WI38 (cell line): ENCODE measurements around the gene AVEN.

Source experiments
- H3K4me3 ChIP-seq: 2 replicates; pipeline ENCODE4 v1.5.1; 2011; ENCODE audit warnings: low read depth, mild to moderate bottlenecking, control low read depth, low read length
- TF ChIP-seq, protein P1 (sequence below): IDR thresholded peaks from 2 replicates; pipeline ENCODE4 v1.5.1; 2012; ENCODE audit warnings: low read depth, mild to moderate bottlenecking, control low read depth, low read length

Gene AVEN

DNA sequence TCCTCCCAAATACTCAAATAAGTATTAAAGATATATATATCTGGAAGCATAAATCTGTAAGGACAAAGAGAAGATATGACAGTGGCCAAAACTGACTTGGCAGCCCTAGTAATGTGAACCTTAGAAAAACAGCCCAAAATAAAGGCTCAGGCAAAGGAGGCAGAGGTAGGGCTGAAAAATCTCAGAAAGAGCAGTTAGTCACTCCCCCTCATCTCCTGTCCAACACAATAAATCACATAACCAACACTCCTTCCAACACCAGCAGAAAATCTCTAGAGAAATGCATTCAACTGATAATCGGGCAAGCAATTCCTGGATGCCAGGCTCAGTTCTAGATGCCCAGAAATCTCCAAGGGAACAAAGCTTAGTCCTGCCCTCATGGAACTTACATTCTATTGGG, 92.9 kb downstream of the AVEN start:
- TF ChIP-seq, protein P1, sequence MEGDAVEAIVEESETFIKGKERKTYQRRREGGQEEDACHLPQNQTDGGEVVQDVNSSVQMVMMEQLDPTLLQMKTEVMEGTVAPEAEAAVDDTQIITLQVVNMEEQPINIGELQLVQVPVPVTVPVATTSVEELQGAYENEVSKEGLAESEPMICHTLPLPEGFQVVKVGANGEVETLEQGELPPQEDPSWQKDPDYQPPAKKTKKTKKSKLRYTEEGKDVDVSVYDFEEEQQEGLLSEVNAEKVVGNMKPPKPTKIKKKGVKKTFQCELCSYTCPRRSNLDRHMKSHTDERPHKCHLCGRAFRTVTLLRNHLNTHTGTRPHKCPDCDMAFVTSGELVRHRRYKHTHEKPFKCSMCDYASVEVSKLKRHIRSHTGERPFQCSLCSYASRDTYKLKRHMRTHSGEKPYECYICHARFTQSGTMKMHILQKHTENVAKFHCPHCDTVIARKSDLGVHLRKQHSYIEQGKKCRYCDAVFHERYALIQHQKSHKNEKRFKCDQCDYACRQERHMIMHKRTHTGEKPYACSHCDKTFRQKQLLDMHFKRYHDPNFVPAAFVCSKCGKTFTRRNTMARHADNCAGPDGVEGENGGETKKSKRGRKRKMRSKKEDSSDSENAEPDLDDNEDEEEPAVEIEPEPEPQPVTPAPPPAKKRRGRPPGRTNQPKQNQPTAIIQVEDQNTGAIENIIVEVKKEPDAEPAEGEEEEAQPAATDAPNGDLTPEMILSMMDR: no peak
- no peak overlapping the region for H3K4me3 ChIP-seq

DNA sequence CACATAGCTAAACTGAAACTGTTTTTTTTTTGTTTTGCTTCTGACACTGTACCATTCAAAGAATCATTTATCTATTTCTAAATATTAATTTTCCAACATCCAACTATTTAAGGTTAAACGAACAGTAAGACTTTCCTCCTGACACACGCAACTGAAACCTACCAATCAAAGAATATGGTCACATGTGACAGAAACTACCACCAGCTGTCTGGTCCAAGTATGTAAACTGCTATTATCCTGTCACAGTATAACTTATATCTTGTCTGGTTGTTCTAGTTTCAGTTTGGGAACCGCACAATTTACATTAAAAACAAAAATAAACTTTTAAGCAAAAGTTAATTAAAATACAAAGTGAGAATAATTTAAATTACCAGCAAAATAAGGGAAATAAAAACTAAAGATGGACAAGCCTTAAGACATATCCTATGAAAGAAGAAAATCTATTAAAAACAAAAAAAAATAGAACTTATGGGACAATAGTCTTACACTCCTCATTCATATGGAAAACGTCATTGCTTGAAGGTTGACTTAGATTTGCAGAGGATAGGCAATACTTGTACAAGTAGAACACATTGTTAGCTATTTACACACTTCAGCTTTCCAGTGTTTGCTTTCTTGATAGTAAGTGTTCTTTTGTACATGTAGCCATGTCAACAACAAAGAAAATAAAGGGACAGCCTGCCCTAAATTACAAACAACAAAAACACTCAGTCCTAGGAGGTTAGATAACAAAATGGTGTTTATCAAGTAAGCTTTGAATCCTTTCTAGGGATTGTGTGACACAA, 97.5 kb downstream of the AVEN start:
- H3K4me3 ChIP-seq: no peak overlapping the region
- TF ChIP-seq, protein P1: no peak

DNA sequence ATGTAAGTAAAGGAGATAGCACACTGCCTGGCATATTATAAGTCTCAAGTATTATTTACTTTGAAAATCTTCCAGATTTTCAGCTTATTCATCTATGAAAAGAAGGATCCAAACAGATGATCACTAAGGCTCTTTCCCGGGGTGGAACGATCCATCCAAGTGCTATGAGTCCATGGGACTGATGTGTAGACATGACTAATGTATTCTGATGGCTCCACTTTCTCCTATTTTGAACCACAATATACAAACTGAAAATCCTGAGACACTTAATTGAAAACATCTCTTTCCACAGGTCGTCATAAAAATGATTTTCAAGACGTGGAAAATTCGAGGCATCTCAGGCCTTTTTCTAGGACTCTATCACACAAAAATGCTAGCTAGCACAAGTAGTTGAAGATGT, 104.1 kb downstream of the AVEN start:
- H3K4me3 ChIP-seq: no peak overlapping the region
- TF ChIP-seq, protein P1: no peak

DNA sequence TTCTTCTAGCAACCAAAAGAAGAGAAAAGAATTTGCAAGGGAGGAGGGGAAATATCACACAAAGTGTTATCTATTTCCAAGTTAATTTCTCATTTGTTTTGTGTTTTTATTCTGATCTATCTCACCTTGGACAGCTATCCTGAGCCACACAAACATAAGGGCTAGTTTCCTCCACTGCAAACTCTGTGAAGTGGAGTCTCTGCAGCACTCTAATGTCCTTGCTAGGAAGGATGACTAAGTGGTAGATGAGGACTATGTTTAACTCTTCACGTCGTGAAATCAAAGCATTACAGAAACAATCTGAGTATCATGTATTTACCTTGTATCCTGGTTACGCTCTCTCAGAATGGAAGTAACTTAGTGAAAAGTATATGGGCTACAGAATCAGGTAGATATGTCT, 104.6 kb downstream of the AVEN start:
- TF ChIP-seq, protein P1: no peak
- H3K4me3 ChIP-seq: no peak overlapping the region

DNA sequence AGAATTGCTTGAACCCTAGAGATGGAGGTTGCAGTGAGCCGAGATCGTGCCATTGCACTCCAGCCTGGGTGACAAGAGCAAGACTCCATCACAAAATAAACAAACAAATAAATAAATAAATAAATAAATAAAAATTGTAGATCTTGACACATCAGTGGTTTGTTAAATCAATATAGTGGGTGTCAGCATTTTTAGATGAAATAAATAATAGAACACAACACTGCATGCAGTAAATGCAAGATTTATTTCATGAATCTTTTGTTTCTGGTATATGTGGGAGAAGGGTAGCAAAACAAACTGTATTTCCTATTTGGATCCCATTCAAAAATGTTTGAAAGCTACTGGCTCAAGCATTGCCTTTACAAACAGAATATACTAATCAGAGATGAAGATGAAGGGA, 106.3 kb downstream of the AVEN start:
- TF ChIP-seq, protein P1: no peak
- H3K4me3 ChIP-seq: no peak overlapping the region

DNA sequence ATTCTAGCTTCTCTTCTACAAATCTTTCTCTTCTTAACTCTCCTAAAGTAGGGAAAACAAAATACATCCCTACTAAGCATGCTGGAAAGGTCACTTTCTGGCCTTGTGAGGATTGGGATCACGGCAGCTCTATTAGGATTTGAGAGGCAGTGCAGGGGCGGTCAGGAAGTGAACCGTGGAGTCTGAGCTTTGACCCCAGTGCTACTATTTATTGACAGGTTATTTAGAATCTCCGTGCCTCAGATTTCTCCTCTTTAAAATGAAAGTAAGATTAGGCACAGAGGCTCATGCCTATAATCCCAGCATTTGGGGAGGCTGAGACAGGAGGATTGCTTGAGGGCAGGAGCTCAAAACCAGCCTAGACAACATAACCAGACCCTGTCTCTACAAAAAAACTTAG, 112.7 kb downstream of the AVEN start:
- TF ChIP-seq, protein P1: no peak
- no peak overlapping the region for H3K4me3 ChIP-seq

DNA sequence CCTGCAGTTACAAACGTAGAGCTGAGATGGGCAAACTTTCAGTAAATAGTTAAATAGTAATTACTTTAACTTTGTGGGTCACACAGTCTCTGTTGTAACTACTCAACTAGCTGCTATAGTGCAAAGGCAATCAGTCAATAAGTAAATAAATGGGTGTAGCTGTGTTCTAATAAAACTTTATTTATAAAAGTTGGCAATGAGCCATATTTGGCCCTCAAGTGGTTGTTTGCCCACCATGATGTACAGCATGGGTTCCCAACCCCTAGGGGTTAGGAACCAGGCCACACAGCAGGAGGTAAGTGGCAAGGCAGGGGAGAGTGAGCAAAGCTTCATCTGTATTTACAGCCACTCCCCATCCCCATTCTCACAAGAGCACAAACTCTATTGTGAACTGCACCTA, 115.6 kb downstream of the AVEN start:
- H3K4me3 ChIP-seq: no peak overlapping the region
- TF ChIP-seq, protein P1: no peak
